ENCODE data around the gene TIFAB.

GRCh38 chr5:135429301-135430134 lies 22.6 kb downstream of the TIFAB start:
- TF ChIP-seq CTCF (IDR thresholded peaks at IDR 0.05) (no peak), ZFX (IDR thresholded peaks at IDR 0.05; ENCODE audit: borderline replicate concordance) (no peak)

All from 22Rv1 (cell line).